ENCODE data around the gene KLHL2.

DNA sequence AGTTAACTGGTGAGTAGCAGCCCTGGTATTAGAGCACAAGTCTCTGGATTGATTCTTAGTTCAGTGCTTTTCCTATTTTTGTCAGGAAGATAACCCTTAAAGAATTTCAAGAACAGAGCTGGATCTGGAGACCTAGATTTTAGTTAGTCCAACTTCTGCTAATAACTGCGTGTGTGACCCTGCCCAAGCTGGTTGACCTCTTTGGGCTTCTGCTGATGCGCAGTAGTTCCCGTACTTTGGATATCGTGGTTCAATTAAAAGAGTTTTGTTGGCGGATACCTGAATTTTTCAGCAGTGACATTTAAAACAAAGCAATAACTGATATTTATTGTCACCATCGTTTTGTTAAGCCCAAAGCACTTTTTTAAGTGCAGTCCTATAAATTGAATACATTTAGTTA lies 129.4 kb downstream of the KLHL2 start:
- TF ChIP-seq, protein P1, sequence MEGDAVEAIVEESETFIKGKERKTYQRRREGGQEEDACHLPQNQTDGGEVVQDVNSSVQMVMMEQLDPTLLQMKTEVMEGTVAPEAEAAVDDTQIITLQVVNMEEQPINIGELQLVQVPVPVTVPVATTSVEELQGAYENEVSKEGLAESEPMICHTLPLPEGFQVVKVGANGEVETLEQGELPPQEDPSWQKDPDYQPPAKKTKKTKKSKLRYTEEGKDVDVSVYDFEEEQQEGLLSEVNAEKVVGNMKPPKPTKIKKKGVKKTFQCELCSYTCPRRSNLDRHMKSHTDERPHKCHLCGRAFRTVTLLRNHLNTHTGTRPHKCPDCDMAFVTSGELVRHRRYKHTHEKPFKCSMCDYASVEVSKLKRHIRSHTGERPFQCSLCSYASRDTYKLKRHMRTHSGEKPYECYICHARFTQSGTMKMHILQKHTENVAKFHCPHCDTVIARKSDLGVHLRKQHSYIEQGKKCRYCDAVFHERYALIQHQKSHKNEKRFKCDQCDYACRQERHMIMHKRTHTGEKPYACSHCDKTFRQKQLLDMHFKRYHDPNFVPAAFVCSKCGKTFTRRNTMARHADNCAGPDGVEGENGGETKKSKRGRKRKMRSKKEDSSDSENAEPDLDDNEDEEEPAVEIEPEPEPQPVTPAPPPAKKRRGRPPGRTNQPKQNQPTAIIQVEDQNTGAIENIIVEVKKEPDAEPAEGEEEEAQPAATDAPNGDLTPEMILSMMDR (conservative IDR thresholded peaks at IDR 0.05; ENCODE audit: low read depth in 2 of 2) = no peak
- no peak for TF ChIP-seq EZH2phosphoT487 (IDR thresholded peaks at IDR 0.05; ENCODE audit: unreplicated experiment)
- no peak for TF ChIP-seq EZH2 (IDR thresholded peaks at IDR 0.05; ENCODE audit: low read depth, unreplicated experiment)
- TF ChIP-seq, protein P2, sequence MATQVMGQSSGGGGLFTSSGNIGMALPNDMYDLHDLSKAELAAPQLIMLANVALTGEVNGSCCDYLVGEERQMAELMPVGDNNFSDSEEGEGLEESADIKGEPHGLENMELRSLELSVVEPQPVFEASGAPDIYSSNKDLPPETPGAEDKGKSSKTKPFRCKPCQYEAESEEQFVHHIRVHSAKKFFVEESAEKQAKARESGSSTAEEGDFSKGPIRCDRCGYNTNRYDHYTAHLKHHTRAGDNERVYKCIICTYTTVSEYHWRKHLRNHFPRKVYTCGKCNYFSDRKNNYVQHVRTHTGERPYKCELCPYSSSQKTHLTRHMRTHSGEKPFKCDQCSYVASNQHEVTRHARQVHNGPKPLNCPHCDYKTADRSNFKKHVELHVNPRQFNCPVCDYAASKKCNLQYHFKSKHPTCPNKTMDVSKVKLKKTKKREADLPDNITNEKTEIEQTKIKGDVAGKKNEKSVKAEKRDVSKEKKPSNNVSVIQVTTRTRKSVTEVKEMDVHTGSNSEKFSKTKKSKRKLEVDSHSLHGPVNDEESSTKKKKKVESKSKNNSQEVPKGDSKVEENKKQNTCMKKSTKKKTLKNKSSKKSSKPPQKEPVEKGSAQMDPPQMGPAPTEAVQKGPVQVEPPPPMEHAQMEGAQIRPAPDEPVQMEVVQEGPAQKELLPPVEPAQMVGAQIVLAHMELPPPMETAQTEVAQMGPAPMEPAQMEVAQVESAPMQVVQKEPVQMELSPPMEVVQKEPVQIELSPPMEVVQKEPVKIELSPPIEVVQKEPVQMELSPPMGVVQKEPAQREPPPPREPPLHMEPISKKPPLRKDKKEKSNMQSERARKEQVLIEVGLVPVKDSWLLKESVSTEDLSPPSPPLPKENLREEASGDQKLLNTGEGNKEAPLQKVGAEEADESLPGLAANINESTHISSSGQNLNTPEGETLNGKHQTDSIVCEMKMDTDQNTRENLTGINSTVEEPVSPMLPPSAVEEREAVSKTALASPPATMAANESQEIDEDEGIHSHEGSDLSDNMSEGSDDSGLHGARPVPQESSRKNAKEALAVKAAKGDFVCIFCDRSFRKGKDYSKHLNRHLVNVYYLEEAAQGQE (IDR thresholded peaks at IDR 0.05; ENCODE audit: unreplicated experiment) = no peak
- TF ChIP-seq POLR2AphosphoS5 (IDR thresholded peaks at IDR 0.05; ENCODE audit: low read depth) = no peak
- TF ChIP-seq JUNB (IDR thresholded peaks at IDR 0.05; ENCODE audit: unreplicated experiment) = no peak
- TF ChIP-seq, protein P3, sequence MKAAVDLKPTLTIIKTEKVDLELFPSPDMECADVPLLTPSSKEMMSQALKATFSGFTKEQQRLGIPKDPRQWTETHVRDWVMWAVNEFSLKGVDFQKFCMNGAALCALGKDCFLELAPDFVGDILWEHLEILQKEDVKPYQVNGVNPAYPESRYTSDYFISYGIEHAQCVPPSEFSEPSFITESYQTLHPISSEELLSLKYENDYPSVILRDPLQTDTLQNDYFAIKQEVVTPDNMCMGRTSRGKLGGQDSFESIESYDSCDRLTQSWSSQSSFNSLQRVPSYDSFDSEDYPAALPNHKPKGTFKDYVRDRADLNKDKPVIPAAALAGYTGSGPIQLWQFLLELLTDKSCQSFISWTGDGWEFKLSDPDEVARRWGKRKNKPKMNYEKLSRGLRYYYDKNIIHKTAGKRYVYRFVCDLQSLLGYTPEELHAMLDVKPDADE (IDR thresholded peaks at IDR 0.05) = no peak
- no peak for TF ChIP-seq CREB1 (CRISPR knock-in tag; IDR thresholded peaks at IDR 0.05; ENCODE audit: low read depth)
- TF ChIP-seq NANOG (IDR thresholded peaks at IDR 0.05; ENCODE audit: borderline replicate concordance) = no peak

Measured in GM23338 (cell line).